ENCODE results near the gene MAP4K1. TPM values are rescaled to one million over a fixed set of nuclear protein-coding genes. Genes with fewer than 3 reads are reported as not detected.

MAP4K1 gene
- total RNA-seq, 1 donor from 2014 or later, result 2.1 TPM

- H3K36me3 Mint-ChIP-seq (ENCODE audit: unreplicated experiment), result no peaks in the 10 kb centered on the region
- H3K9me3 Mint-ChIP-seq (ENCODE audit: unreplicated experiment), result no peaks in the 10 kb centered on the region
- peaks cover 7% of the 10 kb centered on the region for H3K27me3 Mint-ChIP-seq (ENCODE audit: unreplicated experiment)
- no peak for TF ChIP-seq CTCF (IDR thresholded peaks at IDR 0.05)
- H3K4me3 Mint-ChIP-seq (ENCODE audit: unreplicated experiment), result no peak overlapping the region
- no peak overlapping the region for H3K27ac Mint-ChIP-seq (ENCODE audit: unreplicated experiment)
- H3K4me1 Mint-ChIP-seq (ENCODE audit: unreplicated experiment), result peaks cover 5% of the 10 kb centered on the region
- DNase-seq (ENCODE audit: extremely low spot score, unreplicated experiment), result no peak
These were observed 72.2 kb downstream of the MAP4K1 start for GRCh38 chr19:38545596-38545995.

- no peak overlapping the region for H3K27ac Mint-ChIP-seq (ENCODE audit: unreplicated experiment)
- peaks cover 5% of the 10 kb centered on the region for H3K4me1 Mint-ChIP-seq (ENCODE audit: unreplicated experiment)
- peak; percentile 71 for TF ChIP-seq CTCF (IDR thresholded peaks at IDR 0.05)
- H3K36me3 Mint-ChIP-seq (ENCODE audit: unreplicated experiment), result no peaks in the 10 kb centered on the region
- no peak overlapping the region for H3K4me3 Mint-ChIP-seq (ENCODE audit: unreplicated experiment)
- no peak for DNase-seq (ENCODE audit: extremely low spot score, unreplicated experiment)
- no peaks in the 10 kb centered on the region for H3K9me3 Mint-ChIP-seq (ENCODE audit: unreplicated experiment)
- peaks cover 3% of the 10 kb centered on the region for H3K27me3 Mint-ChIP-seq (ENCODE audit: unreplicated experiment)
These were observed 73.0 kb downstream of the MAP4K1 start for GRCh38 chr19:38544569-38545315.

DNA sequence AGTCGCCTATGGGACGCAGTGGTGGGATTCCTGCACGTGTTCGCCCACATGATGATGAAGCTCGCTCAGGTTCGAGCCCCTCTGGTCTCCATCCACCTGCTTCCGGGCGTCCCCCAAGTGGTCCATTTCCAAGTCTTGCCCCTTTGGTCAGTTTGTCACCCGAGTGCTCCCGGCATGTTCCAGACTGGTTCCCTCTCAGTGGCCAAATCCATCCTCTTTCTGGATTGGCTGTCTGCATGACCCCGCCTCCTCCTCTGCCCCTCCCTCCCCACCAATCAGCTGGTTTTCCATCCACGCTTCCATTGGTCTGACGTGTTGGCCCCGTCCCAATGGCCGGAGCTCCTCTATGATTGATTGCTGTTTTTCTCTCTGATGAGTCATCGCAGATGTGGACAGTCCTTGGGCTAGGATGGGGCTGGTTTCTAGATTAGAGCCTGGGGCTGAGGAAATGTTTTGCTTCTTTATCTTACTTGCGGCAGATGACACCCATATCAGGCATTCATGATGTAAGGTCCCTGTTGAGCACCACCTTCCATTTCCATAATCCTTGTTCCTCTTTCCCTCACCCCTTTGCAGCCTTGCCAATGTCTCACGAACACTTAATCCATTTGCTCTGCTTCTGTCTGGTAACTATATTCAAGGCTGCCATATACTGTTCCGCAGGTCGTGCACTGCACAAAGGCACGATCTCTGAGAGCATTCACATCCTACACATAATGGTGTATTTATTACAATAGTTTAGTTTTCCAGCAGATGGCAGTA lies 73.8 kb downstream of the MAP4K1 start:
- Mint-ChIP-seq H3K4me1 (ENCODE audit: unreplicated experiment) (peaks cover 5% of the 10 kb centered on the region), H3K36me3 (ENCODE audit: unreplicated experiment) (no peaks in the 10 kb centered on the region), H3K27ac (ENCODE audit: unreplicated experiment) (no peak overlapping the region), H3K27me3 (ENCODE audit: unreplicated experiment) (peaks cover 10% of the 10 kb centered on the region), H3K9me3 (ENCODE audit: unreplicated experiment) (no peaks in the 10 kb centered on the region), H3K4me3 (ENCODE audit: unreplicated experiment) (no peak overlapping the region)
- no peak for DNase-seq (ENCODE audit: extremely low spot score, unreplicated experiment)
- TF ChIP-seq CTCF (IDR thresholded peaks at IDR 0.05), result no peak

- no peak for TF ChIP-seq CTCF (IDR thresholded peaks at IDR 0.05)
- no peak for DNase-seq (ENCODE audit: extremely low spot score, unreplicated experiment)
- Mint-ChIP-seq H3K4me3 (ENCODE audit: unreplicated experiment) (no peak overlapping the region), H3K9me3 (ENCODE audit: unreplicated experiment) (no peaks in the 10 kb centered on the region), H3K27ac (ENCODE audit: unreplicated experiment) (no peak overlapping the region), H3K4me1 (ENCODE audit: unreplicated experiment) (peaks cover 5% of the 10 kb centered on the region), H3K27me3 (ENCODE audit: unreplicated experiment) (peaks cover 14% of the 10 kb centered on the region), H3K36me3 (ENCODE audit: unreplicated experiment) (no peaks in the 10 kb centered on the region)
These were observed 74.4 kb downstream of the MAP4K1 start for GRCh38 chr19:38543286-38543806.

DNA sequence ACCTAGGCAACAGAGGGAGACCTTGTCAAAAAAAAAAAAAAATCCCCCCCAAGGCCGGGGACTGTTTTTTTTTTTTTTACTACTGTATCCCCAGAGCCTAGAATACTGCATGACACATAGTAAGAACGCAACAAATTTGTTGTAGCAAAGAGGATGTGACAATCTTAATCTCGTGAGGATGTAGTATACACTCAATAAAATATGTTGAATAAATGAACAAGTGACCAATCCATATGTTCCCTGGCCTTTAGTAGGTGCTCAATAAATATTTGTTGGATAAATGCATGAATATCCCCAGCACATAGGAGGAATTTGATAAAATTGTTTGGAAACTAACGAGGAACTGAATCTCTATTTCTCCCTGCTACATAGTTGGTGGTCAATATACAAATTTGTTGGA lies 75.7 kb downstream of the MAP4K1 start:
- H3K4me1 Mint-ChIP-seq (ENCODE audit: unreplicated experiment), result peaks cover 5% of the 10 kb centered on the region
- H3K36me3 Mint-ChIP-seq (ENCODE audit: unreplicated experiment), result no peaks in the 10 kb centered on the region
- H3K4me3 Mint-ChIP-seq (ENCODE audit: unreplicated experiment), result no peak overlapping the region
- no peak for DNase-seq (ENCODE audit: extremely low spot score, unreplicated experiment)
- H3K27me3 Mint-ChIP-seq (ENCODE audit: unreplicated experiment), result peaks cover 15% of the 10 kb centered on the region
- H3K9me3 Mint-ChIP-seq (ENCODE audit: unreplicated experiment), result no peaks in the 10 kb centered on the region
- TF ChIP-seq CTCF (IDR thresholded peaks at IDR 0.05), result no peak
- H3K27ac Mint-ChIP-seq (ENCODE audit: unreplicated experiment), result no peak overlapping the region

All from osteocyte (in vitro differentiated cells).